ENCODE data around the gene GMIP.

The GMIP gene

GRCh38 chr19:19661141-19661674, 17.8 kb upstream of the GMIP start:
- no peak for DNase-seq (ENCODE audit: low read depth in 2 of 2)

- no peak for DNase-seq (ENCODE audit: low read depth in 2 of 2)
Measured at GRCh38 chr19:19659646-19660245, 16.3 kb upstream of the GMIP start.

- no peak for DNase-seq (ENCODE audit: low read depth in 2 of 2)
Measured at GRCh38 chr19:19657397-19657783, 13.9 kb upstream of the GMIP start.

- no peak for DNase-seq (ENCODE audit: low read depth in 2 of 2)
Measured at GRCh38 chr19:19656451-19657396, 13.3 kb upstream of the GMIP start.

- DNase-seq (ENCODE audit: low read depth in 2 of 2), result no peak
Measured at GRCh38 chr19:19655641-19656343, 12.3 kb upstream of the GMIP start.

GRCh38 chr19:19655051-19655594, 11.7 kb upstream of the GMIP start:
- no peak for DNase-seq (ENCODE audit: low read depth in 2 of 2)

GRCh38 chr19:19654441-19654840, 11.0 kb upstream of the GMIP start:
- no peak for DNase-seq (ENCODE audit: low read depth in 2 of 2)

GRCh38 chr19:19653597-19654147, 10.2 kb upstream of the GMIP start:
- DNase-seq (ENCODE audit: low read depth in 2 of 2), result no peak

- DNase-seq (ENCODE audit: low read depth in 2 of 2), result no peak
Measured at GRCh38 chr19:19652482-19653295, 9.2 kb upstream of the GMIP start.

GRCh38 chr19:19651076-19651475, 7.6 kb upstream of the GMIP start:
- DNase-seq (ENCODE audit: low read depth in 2 of 2), result no peak

- no peak for DNase-seq (ENCODE audit: low read depth in 2 of 2)
Measured at GRCh38 chr19:19650331-19650730, 6.9 kb upstream of the GMIP start.

GRCh38 chr19:19649580-19649995, 6.1 kb upstream of the GMIP start:
- DNase-seq (ENCODE audit: low read depth in 2 of 2), result no peak

- no peak for DNase-seq (ENCODE audit: low read depth in 2 of 2)
Measured at GRCh38 chr19:19649155-19649554, 5.7 kb upstream of the GMIP start.

GRCh38 chr19:19647037-19647835, 3.8 kb upstream of the GMIP start:
- DNase-seq (ENCODE audit: low read depth in 2 of 2), result no peak

- no peak for DNase-seq (ENCODE audit: low read depth in 2 of 2)
Measured at GRCh38 chr19:19645233-19645870, 1.9 kb upstream of the GMIP start.

GRCh38 chr19:19644054-19644388, 564 bp upstream of the GMIP start:
- no peak for DNase-seq (ENCODE audit: low read depth in 2 of 2)

- no peak for DNase-seq (ENCODE audit: low read depth in 2 of 2)
Measured at GRCh38 chr19:19642506-19643157, 825 bp downstream of the GMIP start.

- no peak for DNase-seq (ENCODE audit: low read depth in 2 of 2)
Measured at GRCh38 chr19:19637523-19638251, 5.8 kb downstream of the GMIP start.

GRCh38 chr19:19637186-19637522, 6.3 kb downstream of the GMIP start:
- DNase-seq (ENCODE audit: low read depth in 2 of 2), result no peak
